Ovary (tissue), 9 donors: ENCODE results near the gene POLA2. TPM values are rescaled to one million over a fixed set of nuclear protein-coding genes. Genes with fewer than 3 reads are reported as not detected.

ENCODE experiments used
- DNase-seq, 5 donors: peaks; one replicate each; pipeline ENCODE4 v3.0.0-alpha.2; 2019 to 2020
- H3K27ac ChIP-seq, 2 donors: fragments of 200-600 bp; one replicate each; pipeline versions ENCODE4 v1.5.1 to v1.8.0; 2019 to 2022
- H3K27me3 ChIP-seq: fragments of 200-600 bp; one replicate; pipeline ENCODE4 v1.8.0; 2022
- H3K36me3 ChIP-seq: fragments of 200-600 bp; sonication (generic); one replicate; pipeline ENCODE4 v1.5.1; 2019
- H3K4me1 ChIP-seq: one replicate; pipeline ENCODE4 v1.8.1; 2013; ENCODE audit warnings: mild to moderate bottlenecking, moderate library complexity; ENCODE audit not compliant: insufficient read depth
- H3K4me3 ChIP-seq: fragments of 200-600 bp; sonication (generic); one replicate; pipeline ENCODE4 v1.5.1; 2017
- H3K9me3 ChIP-seq, 2 donors: fragments of 200-600 bp in 1 of 2; sonication (generic) in 1 of 2; one replicate each; pipeline versions ENCODE4 v1.5.1 to v1.8.1; 2013 to 2019; ENCODE audit warnings: mild to moderate bottlenecking in 1 of 2, moderate library complexity in 1 of 2
- EP300 ChIP-seq: sonication (generic); formaldehyde crosslinking; IDR thresholded peaks from one replicate; pipeline ENCODE4 v1.6.1; 2017; ENCODE audit warnings: antibody characterized with exemption
- POLR2A ChIP-seq: fragments of 450-650 bp; IDR thresholded peaks from one replicate; pipeline ENCODE4 v1.6.1; 2017; ENCODE audit warnings: antibody characterized with exemption, mild to moderate bottlenecking, moderate library complexity
- WGBS, 3 donors: extraction: QIAGEN DNeasy Blood & Tissue Kit in 1 of 3; methylation state at CpG; one replicate each; pipeline versions ENCODE4 v1.1.5 to v1.1.7; 2013 to 2017; 5-methylcytosine and 5-hydroxymethylcytosine counted together
- intact Hi-C, 4 donors: fragments of 100-400 bp; cut with DNase I; formaldehyde crosslinking; loops; one replicate each; pipeline versions ENCODE4 v1.11.0 to v1.15.1; 2022 to 2023
- polyA plus RNA-seq, 2 donors: library from polyadenylated mRNA; stranded (reverse); fragments of 200-250 nt in 1 of 2; fragments of 350-450 nt in 1 of 2; fragmentation: Illumina TruSeq in 1 of 2; extraction: RNeasy Lipid Tissue Mini Kit (QIAGEN cat#74804) in 1 of 2; gene quantifications; one replicate each; pipeline ENCODE4 v1.2.3, GENCODE V29; 2013 to 2014
- total RNA-seq, 7 donors: library from RNA; depleted of rRNA in 2 of 7; stranded (reverse); fragments of >200 nt in 2 of 7; fragmentation: NEBNext Ultra II Directional in 3 of 7; extraction: Animal tissue kit (Norgen Biotek cat#: 25700) in 3 of 7; gene quantifications; one replicate each; pipeline versions ENCODE4 v1.1.0 to v1.2.4, GENCODE V29; 2016 to 2023
- TF ChIP-seq, protein P1 (sequence below), 3 donors: fragments of 450-650 bp in 2 of 3; fragments of 200-600 bp in 1 of 3; IDR thresholded peaks; one replicate each; pipeline versions ENCODE4 v1.5.1 to v1.8.0; 2016 to 2022; ENCODE audit warnings: antibody characterized with exemption in 3 of 3, mild to moderate bottlenecking in 1 of 3
- donor health status: DM: no; HTN: no; CAD: no; lungs with moderate emphysema.
- donor health status: DM: no; HTN: no; CAD: no.
- donor health status: Bipolar disorder and iron deficiency.
- donor health status: DM: yes; HTN: yes; CAD: no.
- donor health status: DM: no; HTN: no; CAD: no.
- donor health status: DM: yes; HTN: yes; CAD: no.

Gene POLA2
- total and polyA plus RNA-seq, 9 donors: 4.5 to 13.3 (median 8.6) TPM

DNA sequence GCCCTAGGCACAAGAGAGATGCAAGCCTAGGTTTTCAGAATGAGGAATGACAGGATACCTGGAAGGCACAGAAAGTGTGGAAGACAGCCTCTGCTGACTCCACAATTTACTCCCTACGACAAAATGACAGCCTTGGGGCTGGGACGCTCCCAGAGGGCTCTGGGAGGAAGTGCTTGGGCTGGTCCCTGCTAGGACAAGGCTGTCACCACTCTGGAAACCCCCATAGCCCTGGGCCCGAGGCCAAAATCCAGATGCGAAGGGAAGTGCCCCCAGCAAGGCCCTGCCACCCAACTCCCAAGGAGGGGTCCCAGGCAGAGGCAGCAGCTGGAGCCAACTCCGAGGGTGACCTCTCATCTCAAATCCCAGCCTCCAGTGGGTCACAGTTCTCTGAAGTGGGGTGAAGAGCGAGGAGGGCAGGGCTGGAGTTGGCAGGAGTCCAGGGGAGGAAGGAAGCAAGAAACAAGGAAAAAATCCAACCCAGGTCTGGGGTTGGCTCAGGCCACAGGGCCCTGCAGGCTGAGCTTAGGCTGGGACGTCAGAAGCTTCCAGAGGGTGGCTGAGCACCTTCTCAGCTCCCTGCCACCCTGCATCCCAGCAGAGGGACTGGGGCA is 46.6 kb downstream of the POLA2 start:
- H3K27me3 ChIP-seq: no peaks in the 10 kb centered on the region
- no peaks in the 10 kb centered on the region for H3K36me3 ChIP-seq
- no peak overlapping the region for H3K27ac ChIP-seq
- intact Hi-C loops: no loop called here
- no peak for DNase-seq
- 53 to 60% (median 54%) methylated on average over 7 of the region's 7 CpGs for WGBS, 3 donors
- TF ChIP-seq POLR2A (no peak), EP300 (no peak)
- TF ChIP-seq, protein P1, sequence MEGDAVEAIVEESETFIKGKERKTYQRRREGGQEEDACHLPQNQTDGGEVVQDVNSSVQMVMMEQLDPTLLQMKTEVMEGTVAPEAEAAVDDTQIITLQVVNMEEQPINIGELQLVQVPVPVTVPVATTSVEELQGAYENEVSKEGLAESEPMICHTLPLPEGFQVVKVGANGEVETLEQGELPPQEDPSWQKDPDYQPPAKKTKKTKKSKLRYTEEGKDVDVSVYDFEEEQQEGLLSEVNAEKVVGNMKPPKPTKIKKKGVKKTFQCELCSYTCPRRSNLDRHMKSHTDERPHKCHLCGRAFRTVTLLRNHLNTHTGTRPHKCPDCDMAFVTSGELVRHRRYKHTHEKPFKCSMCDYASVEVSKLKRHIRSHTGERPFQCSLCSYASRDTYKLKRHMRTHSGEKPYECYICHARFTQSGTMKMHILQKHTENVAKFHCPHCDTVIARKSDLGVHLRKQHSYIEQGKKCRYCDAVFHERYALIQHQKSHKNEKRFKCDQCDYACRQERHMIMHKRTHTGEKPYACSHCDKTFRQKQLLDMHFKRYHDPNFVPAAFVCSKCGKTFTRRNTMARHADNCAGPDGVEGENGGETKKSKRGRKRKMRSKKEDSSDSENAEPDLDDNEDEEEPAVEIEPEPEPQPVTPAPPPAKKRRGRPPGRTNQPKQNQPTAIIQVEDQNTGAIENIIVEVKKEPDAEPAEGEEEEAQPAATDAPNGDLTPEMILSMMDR (IDR thresholded peaks at IDR 0.05): no peak
- no peak overlapping the region for H3K4me3 ChIP-seq
- no peaks in the 10 kb centered on the region for H3K9me3 ChIP-seq
- H3K4me1 ChIP-seq: peaks cover 6% of the 10 kb centered on the region

DNA sequence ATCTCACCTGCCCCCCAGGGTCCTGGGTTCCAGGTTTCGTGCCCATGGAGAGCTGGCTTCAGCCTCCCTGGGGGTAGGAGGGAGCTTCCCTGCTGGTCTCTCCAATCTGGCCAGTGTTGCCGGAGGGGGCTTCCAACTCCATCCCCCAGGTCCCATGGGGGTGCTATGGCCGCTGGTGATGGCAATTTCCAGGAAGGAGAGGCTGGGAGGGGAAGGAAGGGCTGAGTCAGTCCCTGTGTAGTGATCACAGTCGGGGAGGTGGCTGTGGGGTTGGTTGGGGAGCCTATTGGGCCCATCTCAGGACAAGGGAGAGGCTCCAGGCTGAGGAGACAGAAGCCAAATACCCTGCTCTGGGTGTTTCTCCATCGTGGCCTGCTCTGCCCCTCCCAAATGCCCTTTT is 47.2 kb downstream of the POLA2 start:
- 77% methylated on average over 5 of the region's 5 CpGs for WGBS, 3 donors
- DNase-seq: no peak
- Histone ChIP-seq H3K36me3 (no peaks in the 10 kb centered on the region), H3K27me3 (no peaks in the 10 kb centered on the region), H3K4me3 (no peak overlapping the region), H3K27ac (no peak overlapping the region), H3K9me3 (no peaks in the 10 kb centered on the region), H3K4me1 (peaks cover 10% of the 10 kb centered on the region)
- TF ChIP-seq, protein P1 (IDR thresholded peaks at IDR 0.05): no peak
- no peak for TF ChIP-seq EP300
- no peak for TF ChIP-seq POLR2A
- intact Hi-C loops: no loop called here

DNA sequence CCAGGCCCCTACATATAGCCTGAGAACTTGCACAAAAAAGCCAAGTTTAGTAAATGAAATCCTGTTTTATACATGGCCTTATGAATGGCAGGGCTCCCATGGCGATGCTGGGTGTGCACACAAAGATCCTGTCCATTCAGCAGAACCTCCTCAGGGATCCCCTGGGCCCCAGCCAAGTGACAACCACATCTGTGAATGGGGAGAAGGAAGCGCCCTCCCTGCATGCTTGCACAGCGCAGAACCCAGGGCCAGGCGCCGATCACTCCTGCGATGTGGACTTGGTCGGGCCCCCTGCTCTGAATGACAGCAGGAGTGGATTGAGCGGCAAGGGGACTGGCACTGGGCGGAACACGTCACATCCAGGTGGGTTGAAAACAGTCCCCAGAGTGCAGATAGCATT is 48.5 kb downstream of the POLA2 start:
- no peak for DNase-seq
- Histone ChIP-seq H3K36me3 (no peaks in the 10 kb centered on the region), H3K27ac (no peak overlapping the region)

DNA sequence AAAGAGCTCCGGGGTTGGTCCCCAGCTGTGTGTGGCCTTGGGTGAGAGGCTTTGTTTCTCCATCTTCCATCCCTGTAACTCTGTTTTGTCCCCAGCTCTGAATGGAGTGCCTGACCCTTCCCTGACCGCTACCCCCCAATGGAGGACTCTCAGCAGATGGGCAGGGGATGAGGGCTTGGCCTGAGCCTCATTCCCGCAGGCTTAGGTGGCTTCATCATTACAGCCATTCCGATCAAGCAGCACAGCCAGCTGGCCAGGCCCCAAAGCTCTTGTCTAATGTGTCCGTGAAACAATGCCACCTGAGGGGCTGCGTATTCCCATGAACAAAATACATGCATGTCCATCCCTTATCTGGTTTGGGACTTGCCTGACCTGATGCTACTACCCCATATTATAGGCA is 49.0 kb downstream of the POLA2 start:
- intact Hi-C loops: no loop called here
- 55 to 58% (median 58%) methylated on average over 5 to 6 of the region's 6 CpGs for WGBS, 3 donors
- Histone ChIP-seq H3K36me3 (no peaks in the 10 kb centered on the region), H3K4me3 (no peak overlapping the region), H3K27me3 (no peaks in the 10 kb centered on the region), H3K27ac (no peak overlapping the region), H3K4me1 (peaks cover 8% of the 10 kb centered on the region), H3K9me3 (no peaks in the 10 kb centered on the region)
- DNase-seq: no peak
- TF ChIP-seq POLR2A (no peak), EP300 (no peak)
- TF ChIP-seq, protein P1 (IDR thresholded peaks at IDR 0.05): no peak

More for the DNA sequence above, 48.5 kb downstream of the POLA2 start:
- Histone ChIP-seq H3K27me3 (no peaks in the 10 kb centered on the region), H3K4me1 (peaks cover 10% of the 10 kb centered on the region), H3K4me3 (no peak overlapping the region), H3K9me3 (no peaks in the 10 kb centered on the region)
- TF ChIP-seq, protein P1 (IDR thresholded peaks at IDR 0.05): no peak
- TF ChIP-seq POLR2A (no peak), EP300 (no peak)
- WGBS, 3 donors: 68 to 70% (median 70%) methylated on average over 10 of the region's 10 CpGs
- intact Hi-C loops: no loop called here
